MCF 10A (cell line): ENCODE measurements around the gene CSTB. TPM values are rescaled to one million over a fixed set of nuclear protein-coding genes. Genes with fewer than 3 reads are reported as not detected.

ENCODE experiments used
- BruUV-seq: library from RNA; stranded (reverse); fragments of 400-500 nt; replicated peaks from 2 replicates; lab custom pipeline; 2021; lab: Mats Ljungman, UMichigan
- CTCF ChIA-PET: fragments of 300-600 bp; sonication (Branson Sonifier 250); formaldehyde crosslinking; extraction: SDS; loops from one replicate; lab custom pipeline; 2021; ENCODE audit warnings: antibody characterized with exemption, inconsistent platforms; lab: Yijun Ruan, JAX
- POLR2A ChIA-PET: fragments of 300-600, 350-650 bp; sonication (Branson Sonifier 250); formaldehyde crosslinking; extraction: SDS; loops from one replicate; lab custom pipeline; 2020; ENCODE audit warnings: antibody characterized with exemption, inconsistent platforms; lab: Yijun Ruan, JAX
- DNase-seq: peaks from one replicate; pipeline ENCODE4 v3.0.0-alpha.2; 2018; ENCODE audit not compliant: unreplicated experiment
- H3K27ac Mint-ChIP-seq: one replicate; pipeline ENCODE4 v1.8.0; 2022; ENCODE audit warnings: mild to moderate bottlenecking, low read depth, mixed read lengths; ENCODE audit not compliant: unreplicated experiment
- H3K27me3 Mint-ChIP-seq: one replicate; pipeline ENCODE4 v1.8.0; 2022; ENCODE audit warnings: mixed read lengths; ENCODE audit not compliant: insufficient read depth, unreplicated experiment
- H3K36me3 Mint-ChIP-seq: one replicate; pipeline ENCODE4 v1.8.0; 2022; ENCODE audit warnings: mild to moderate bottlenecking, moderate library complexity, mixed read lengths; ENCODE audit not compliant: insufficient read depth, unreplicated experiment
- H3K4me1 Mint-ChIP-seq: one replicate; pipeline ENCODE4 v1.8.0; 2022; ENCODE audit warnings: mixed read lengths; ENCODE audit not compliant: insufficient read depth, unreplicated experiment
- H3K4me3 Mint-ChIP-seq: one replicate; pipeline ENCODE4 v1.8.0; 2022; ENCODE audit warnings: mild to moderate bottlenecking, moderate library complexity, mixed read lengths; ENCODE audit not compliant: unreplicated experiment
- H3K9me3 Mint-ChIP-seq: one replicate; pipeline ENCODE4 v1.8.0; 2022; ENCODE audit warnings: mixed read lengths; ENCODE audit not compliant: unreplicated experiment
- CTCF ChIP-seq: fragments of 200-600 bp; IDR thresholded peaks from one replicate; pipeline ENCODE4 v1.8.0; 2022; ENCODE audit warnings: antibody characterized with exemption, mild to moderate bottlenecking; ENCODE audit not compliant: unreplicated experiment
- intact Hi-C: fragments of 100-400 bp; cut with micrococcal nuclease; formaldehyde crosslinking; loops from 2 replicates; pipeline ENCODE4 v1.14.1; 2022
- total RNA-seq: library from RNA; stranded (reverse); gene quantifications from 2 replicates; pipeline ENCODE4 v1.2.3, GENCODE V29; 2022

Gene CSTB
- total RNA-seq, 1 experiment from 2014 or later, result 60.5 TPM

DNA sequence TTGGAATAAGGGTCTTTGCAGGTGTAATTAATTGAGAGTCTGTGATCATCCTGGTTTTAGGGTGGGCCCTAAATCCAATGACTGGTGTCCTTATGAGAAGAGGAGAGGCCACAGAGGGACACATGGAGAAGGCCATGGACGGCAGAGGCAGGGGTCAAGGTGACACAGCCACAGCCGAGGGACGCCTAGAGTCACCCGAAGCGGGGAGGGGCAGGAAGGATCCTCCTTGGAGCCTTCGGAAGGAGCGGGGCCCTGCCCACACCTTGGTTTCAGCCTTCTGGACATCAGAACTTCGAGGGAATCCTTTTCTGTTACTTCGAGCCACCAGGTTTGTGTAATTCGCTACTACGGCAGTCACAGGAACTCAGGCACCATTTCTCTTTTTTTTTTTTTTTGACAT is 44.4 kb upstream of the CSTB start:
- intact Hi-C loops, result no loop called here
- no peak for TF ChIP-seq CTCF
- H3K36me3 Mint-ChIP-seq, result no peaks in the 10 kb centered on the region
- no peaks in the 10 kb centered on the region for H3K9me3 Mint-ChIP-seq
- H3K27ac Mint-ChIP-seq, result no peak overlapping the region
- no peak overlapping the region for H3K4me3 Mint-ChIP-seq
- CTCF ChIA-PET, result no interaction called here
- POLR2A ChIA-PET, result no interaction called here
- H3K4me1 Mint-ChIP-seq, result peaks cover 6% of the 10 kb centered on the region
- no peak for DNase-seq
- peaks cover 11% of the 10 kb centered on the region for H3K27me3 Mint-ChIP-seq
- BruUV-seq, result no TSS peak

- Mint-ChIP-seq H3K9me3 (no peaks in the 10 kb centered on the region), H3K4me3 (no peak overlapping the region), H3K27ac (no peak overlapping the region), H3K36me3 (no peaks in the 10 kb centered on the region), H3K4me1 (peaks cover 8% of the 10 kb centered on the region), H3K27me3 (peaks cover 11% of the 10 kb centered on the region)
- TF ChIP-seq CTCF, result no peak
- ChIA-PET CTCF (no interaction called here), POLR2A (no interaction called here)
- intact Hi-C loops, result no loop called here
- no TSS peak for BruUV-seq
- DNase-seq, result no peak
These were observed 43.6 kb upstream of the CSTB start for GRCh38 chr21:43819511-43820405.

- H3K27ac Mint-ChIP-seq, result no peak overlapping the region
- H3K36me3 Mint-ChIP-seq, result no peaks in the 10 kb centered on the region
- peaks cover 6% of the 10 kb centered on the region for H3K4me1 Mint-ChIP-seq
- peaks cover 11% of the 10 kb centered on the region for H3K27me3 Mint-ChIP-seq
- DNase-seq, result no peak
- CTCF ChIA-PET, result interaction anchor here (0.7 to 1.2 kb wide), 2 partner anchors 9 to 16 kb away, joined by 3 read pairs; no protein-coding TSS in a partner anchor
- no peaks in the 10 kb centered on the region for H3K9me3 Mint-ChIP-seq
- intact Hi-C loops, result no loop called here
- POLR2A ChIA-PET, result interaction anchor here (0.6 kb wide), 1 partner anchor 14 kb away, joined by 3 read pairs; no protein-coding TSS in a partner anchor
- no TSS peak for BruUV-seq
- H3K4me3 Mint-ChIP-seq, result no peak overlapping the region
- no peak for TF ChIP-seq CTCF
These were observed 42.6 kb upstream of the CSTB start for GRCh38 chr21:43818685-43819084.

- no TSS peak for BruUV-seq
- Mint-ChIP-seq H3K36me3 (no peaks in the 10 kb centered on the region), H3K4me1 (peaks cover 10% of the 10 kb centered on the region), H3K4me3 (no peak overlapping the region), H3K9me3 (no peaks in the 10 kb centered on the region), H3K27ac (no peak overlapping the region), H3K27me3 (peaks cover 11% of the 10 kb centered on the region)
- CTCF ChIA-PET, result interaction anchor here (1.2 kb wide), 1 partner anchor 10 kb away, joined by 3 read pairs; no protein-coding TSS in a partner anchor
- POLR2A ChIA-PET, result no interaction called here
- intact Hi-C loops, result no loop called here
- DNase-seq, result no peak
- no peak for TF ChIP-seq CTCF
These were observed 41.3 kb upstream of the CSTB start for GRCh38 chr21:43817157-43818086.
